Colon (tissue), 2 donors: ENCODE data around the gene MORC1.

Source experiments
- FAIRE-seq: peaks from 2 replicates; lab custom pipeline; 2012; peaks lifted over from hg19 to GRCh38; lab: Jason Lieb, UNC
- donor health status: control.
- donor health status: control.

The MORC1 gene

DNA sequence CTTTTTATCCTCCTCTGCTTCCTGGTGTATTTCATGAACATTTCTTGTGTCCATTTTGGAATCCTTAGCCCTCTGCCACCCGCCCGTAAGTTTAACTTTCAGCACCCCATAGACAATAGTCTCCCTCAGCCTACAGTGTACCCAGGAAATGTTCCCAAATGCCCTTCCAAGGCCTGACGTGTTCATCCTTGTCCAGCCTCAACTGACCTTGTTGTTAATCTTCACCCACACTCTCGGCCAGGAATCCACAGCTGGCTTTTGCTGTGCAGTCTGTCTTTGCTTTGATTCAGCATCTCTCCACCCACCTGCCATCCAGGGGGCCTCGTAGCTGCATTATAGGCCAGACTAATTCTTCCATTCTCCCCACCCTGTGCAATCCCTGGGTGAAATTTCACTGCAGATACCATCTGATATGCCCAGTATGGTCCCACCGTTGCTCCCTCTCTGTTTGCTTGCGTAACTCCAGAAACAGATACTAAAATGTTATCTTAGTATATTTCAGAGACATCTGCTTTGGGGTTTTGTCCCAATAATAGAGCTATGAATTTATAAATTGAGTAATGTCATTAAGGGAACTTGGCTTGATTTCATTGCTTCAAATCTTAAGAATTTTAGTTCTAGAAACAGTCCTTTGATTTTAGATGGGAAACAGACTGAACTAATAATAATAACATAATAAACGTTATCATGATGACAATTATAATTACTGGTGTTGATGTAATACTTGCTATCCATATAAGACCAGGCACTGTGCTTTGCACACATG is 180.8 kb downstream of the MORC1 start:
- FAIRE-seq, result no peak

DNA sequence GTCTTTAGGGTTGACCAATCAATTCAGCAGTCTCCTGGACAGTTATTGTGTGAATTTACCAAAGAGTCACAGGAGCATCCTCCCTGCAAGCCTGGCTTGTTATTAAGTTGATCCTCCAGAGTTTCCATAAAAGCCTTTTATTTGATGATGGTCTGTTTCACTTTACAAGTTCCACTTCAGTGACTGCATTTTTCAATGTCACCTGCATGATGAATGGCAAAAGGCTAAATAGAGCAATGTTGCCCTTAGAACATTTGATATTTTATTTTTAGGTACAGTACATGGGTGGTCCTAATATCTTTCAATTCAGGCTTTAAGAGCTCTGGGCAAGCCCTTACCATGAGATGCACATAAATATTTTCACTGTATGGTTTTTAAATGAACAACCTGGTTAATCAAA is 186.9 kb downstream of the MORC1 start:
- FAIRE-seq, result no peak

DNA sequence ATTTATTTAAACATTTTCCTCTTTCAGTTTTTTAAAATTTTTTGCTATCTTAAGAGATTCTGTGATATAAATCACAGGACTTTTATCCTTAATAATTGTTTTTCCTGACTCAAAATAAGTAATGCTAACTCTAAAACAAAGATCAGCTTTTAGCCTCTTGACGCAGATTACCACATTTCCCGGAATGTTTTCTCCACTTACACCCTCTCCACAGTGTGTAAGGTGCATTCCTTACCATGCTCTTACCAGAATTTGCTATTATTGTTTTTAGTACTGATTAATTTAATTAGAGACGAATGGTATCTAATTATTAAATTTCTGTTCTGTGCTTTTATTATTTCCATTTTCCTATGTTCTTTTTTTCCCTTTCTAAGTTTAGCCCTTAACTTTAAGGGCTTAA is 199.1 kb downstream of the MORC1 start:
- FAIRE-seq, result no peak

DNA sequence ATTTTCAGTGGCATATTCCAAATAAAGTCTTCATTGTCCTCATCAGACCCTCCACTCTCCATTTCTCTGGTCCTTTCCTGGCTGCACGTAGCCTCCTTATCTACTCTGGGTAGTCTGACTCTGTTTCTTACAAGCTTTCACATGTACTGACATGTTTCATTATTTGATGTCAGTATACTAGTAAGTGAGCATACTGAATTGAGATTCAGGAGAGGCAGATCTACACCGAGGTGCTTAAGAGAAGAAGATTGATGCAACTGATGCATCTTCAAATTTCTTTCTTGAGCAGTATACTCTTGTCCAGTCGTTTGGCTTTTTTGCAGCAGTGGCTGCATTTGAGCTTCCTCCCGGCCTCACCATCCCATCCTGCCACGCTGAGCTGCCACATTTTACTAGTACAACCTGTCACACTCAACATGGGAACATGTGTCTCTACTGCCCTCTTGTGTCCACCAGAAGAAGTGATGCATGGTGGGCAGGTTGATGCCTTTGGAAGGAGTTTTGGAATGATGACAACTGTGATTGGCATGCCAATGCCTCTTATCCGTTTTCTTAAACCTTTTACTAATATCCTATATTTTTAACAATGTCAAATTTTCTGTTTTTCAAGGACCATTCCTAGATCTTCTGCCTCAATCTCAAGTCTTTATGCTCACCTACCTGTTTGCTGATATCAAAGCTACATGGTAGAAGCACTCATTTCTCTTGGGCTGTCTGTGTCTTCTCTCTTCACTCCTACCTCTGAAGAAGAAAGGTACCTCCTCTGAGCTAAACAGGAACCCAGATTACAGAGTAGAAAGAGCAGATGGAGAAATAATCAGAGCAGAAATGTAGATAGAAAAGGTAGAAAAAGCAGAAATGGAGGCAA is 202.9 kb downstream of the MORC1 start:
- FAIRE-seq, result no peak

DNA sequence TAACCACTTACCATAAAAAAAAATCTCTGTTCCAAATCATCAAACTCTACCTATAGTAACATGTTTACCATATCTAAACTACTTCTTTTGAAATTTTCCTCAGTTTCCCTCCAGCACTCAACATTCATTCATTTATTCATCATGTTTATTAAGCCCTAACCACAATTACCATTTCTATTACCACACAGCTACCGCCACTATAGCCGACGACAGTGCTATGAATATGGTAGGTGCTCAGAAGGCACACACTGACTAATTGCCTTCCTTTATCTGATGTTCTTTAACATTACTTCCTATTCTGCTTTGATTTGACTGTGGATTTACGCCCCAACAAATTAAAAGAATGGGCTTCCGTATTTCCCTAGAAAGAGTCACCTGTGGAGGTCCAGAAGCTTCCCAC is 208.1 kb downstream of the MORC1 start:
- no peak for FAIRE-seq
